Fibroblast of skin of right biceps (primary cell): ENCODE results near the gene GRN.
"Not testable (repeated sequence)": the region's sequence is repeated elsewhere in the genome, so short reads cannot be mapped to it uniquely, and the experiment has no call there.

Experiments used
- DNase-seq: peaks from one replicate; pipeline ENCODE4 v3.0.0-alpha.2; 2013

GRN gene

DNA sequence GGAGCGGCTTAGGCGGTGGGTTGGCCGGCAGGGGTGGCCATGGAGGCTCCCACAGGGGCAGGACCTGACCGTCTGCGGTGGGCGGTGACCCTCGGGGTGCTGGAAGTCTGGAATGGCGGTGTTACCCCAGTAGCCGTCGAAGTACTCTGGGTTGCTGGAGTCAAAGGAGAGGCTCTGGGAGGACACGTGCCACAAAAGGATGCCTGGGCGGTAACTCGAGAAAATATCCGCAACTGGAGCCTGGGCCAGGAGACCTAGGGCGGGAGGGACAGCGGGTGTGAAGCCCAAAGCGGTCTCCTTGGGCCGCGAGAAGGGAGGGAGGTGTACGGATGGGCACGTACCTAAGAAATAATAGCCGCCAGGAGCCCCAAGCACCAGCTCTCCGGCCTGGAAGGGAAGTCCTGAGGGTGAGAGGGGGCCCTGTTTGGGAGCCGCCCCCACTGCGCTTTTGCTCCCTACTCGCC, 39.8 kb downstream of the GRN start:
- peak; percentile 4 for DNase-seq

DNA sequence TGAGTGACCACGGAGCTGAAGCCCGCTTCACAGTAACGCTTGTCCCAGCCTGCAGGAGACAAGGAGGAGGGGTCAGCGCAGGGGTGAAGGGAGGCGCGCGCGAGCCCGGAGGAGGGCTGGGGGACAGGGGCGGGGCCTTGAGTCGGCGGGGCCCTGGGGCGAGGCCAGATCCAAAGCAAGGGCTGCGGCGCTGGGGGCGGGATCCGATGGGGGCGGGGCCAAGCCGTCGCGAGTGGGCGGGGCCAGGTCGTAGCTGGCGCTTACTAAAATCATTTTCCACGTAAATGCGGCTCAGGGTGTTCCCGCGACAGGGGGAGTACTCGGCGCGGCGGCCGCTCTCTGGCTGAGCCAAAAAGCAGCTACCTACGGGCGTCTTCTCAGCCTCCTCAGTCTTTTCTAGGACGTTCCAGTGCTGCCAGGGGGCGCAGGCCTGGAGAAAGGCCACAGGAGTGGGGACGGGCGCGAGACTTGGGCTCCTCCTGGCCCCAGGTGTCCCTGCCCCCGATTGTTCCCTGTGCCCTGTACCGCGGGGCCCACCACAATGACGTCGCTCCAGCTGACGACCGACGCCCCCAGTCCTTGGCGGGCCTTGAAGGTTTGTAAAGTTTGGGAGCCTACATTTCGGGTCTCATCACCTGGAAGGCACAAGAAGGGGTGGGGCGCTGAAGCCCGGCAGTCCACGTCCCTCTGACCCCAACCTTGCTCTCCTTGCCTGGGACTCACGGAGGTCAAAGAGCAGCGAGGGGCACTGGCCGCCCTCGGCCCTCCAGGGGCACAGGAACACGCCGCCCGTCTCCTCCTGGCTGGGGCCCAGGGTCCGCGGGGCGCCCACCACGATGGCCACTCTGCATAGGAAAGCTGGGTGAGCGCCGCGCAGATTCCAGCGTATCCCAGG, 40.4 kb downstream of the GRN start:
- DNase-seq = peak; percentile 74

DNA sequence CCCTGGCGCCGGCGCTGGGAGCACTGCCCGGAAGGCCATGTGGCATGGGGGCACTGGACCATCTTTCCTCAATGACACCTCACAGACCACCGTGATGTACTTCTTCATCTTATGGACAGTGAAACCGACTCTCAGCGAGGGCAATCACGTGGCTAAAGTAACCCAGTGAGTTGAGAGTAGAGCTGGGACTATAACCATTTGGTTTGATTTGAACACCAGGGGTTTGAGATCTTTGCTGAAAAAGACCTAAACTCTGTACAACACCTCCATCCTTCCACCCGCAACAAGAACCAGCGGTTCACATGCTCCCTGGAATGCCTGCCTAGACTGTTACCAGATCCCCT, 41.1 kb downstream of the GRN start:
- DNase-seq = no peak

DNA sequence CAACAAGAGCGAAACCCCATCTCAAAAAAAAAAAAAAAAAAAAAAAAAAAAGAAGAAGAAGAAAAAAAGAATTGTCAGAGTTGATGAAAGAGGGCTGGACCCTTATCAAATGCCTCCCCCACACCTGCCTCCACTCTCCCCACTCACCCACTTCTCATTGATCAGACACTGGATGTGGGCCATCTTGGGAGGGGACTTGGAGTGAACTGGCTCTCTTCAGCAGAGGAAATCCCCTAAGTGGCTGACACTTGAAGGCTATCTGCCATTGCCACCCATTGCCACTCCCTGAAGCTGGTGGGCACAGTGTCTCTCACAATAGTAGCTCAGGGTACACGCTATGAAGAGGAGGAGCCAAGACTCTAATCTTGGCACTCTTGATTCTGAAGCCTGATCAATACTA, 42.7 kb downstream of the GRN start:
- no peak for DNase-seq

DNA sequence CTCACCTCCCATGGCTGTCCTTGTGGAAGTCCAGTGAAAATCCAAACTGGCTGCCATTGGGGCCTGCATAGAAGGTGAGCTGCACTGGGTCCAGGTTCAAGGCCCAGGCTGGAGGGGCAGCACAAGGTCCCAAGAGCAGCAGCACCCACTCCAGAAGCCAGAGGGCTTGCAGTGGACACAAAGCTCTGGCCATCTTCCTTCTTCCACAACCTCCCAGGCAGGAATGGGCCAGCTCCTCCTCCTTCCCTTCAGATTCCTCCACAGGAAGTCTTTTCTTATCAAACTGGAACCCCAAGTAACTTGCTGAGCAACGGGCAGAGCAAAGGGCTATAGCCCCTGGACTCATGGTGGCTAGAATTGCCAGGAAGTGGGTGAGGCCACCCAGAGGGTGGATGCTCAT, 44.2 kb downstream of the GRN start, which contains the start of gene ITGA2B:
Gene ITGA2B (minus strand): TSS at position 369 of the 400 bp plus-strand sequence. CDS start 176 bp downstream, at position 193.
- DNase-seq = no peak

DNA sequence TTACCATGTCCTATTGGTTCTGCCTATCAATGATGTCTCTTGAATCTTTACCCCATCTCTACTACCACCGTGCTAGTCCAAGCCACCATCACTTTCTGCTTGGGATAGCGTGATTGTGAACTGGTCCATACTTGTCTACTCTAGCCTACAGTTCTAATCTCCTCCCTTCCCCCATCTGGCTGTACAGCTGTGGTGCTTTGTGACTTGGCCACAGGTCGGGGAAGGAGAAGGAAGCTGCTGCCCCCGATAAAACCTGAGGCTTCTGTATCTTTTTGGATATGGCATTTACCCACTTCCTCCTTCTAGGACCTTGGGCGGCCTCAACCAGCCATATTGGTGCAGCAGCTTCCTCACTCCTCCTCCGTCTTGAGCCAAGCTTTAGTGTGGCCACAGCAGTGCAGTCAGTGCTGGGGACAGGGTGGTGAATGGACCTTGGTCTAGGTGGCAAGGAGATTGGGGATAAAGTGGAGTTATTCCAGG, 44.7 kb downstream of the GRN start:
- DNase-seq = no peak

DNA sequence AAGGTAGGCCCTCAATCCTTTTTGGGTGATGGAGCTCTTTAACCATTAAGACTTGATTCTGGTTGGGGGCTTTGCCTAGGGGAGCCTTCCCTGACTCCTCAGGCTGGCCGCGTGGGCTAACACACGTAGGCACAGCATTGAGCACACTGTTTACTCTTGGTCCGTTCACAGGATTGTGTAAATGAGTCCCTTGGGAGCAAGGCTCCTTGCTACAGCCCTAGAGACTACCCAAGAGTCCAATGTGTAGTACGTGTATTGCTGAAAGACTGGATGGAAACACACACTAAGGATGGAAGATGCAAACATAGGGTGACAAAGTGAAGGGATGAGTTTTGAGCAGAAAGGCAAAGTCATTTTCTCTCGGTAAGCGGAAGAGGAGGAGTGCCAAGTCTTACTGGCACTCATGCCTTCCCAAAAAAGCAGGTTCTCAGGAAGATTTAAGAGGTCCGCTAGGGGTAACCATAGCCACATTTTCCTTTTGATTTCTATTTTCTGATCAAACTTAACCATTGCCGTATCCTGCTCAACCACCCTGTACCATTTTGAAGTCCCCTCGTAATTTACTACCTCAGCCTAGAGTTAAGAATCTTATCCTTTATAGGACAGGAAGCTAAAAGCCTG, 45.3 kb downstream of the GRN start:
- DNase-seq = no peak

DNA sequence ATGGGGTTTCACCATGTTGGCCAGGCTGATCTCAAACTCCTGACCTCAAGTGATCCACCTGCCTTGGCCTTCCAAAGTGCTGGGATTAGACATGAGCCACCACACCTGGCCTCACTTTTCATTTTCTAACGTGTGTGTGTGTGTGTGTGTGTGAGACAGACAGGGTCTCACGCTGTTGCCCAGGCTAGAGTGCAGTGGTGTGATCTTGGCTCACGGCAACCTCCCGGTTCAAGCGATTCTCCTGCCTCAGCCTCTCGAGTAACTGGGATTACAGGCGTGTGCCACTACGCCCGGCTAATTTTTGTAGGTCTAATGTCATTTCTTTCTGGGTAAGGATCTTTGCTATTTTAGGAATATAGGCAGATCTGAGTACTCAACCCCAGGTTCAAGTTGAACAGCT, 49.0 kb downstream of the GRN start:
- not testable (repeated sequence) for DNase-seq

DNA sequence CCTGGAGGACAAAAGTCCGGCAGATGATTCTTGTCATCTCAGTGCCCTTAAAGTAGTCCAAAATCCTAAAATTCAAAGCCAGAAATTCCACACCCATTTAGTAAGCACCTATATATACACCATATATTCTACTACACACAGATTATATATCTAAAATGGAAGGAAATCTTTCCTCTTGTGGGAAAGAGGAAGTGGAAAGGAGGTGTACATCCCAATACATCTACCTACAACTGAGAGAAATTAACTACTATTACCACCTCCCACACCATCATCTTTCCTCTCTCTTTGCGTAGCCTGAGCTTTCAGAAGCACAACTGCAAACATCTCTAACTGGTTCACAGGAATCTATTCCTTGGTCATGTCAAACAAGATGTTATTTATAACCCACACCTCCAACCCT, 49.7 kb downstream of the GRN start:
- DNase-seq = no peak

DNA sequence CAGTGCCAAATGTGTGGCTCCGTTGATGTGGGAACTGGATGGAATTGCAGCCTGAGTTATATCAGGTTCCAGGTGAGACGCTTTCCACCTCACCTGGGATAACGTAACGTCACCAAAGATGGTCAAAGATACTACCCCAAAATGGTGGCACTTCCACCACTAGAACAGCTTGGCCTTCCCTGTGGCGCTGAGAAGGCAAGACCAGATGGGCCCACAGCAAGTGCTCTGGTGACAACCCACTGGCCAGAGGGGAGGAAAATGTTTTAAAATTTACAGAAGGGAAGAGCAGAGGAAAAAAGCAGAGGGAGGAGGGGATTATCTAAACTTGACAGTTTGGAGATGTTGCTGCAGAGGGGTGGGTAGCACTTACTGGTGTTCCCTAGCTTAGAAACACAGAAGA, 51.8 kb downstream of the GRN start:
- no peak for DNase-seq

DNA sequence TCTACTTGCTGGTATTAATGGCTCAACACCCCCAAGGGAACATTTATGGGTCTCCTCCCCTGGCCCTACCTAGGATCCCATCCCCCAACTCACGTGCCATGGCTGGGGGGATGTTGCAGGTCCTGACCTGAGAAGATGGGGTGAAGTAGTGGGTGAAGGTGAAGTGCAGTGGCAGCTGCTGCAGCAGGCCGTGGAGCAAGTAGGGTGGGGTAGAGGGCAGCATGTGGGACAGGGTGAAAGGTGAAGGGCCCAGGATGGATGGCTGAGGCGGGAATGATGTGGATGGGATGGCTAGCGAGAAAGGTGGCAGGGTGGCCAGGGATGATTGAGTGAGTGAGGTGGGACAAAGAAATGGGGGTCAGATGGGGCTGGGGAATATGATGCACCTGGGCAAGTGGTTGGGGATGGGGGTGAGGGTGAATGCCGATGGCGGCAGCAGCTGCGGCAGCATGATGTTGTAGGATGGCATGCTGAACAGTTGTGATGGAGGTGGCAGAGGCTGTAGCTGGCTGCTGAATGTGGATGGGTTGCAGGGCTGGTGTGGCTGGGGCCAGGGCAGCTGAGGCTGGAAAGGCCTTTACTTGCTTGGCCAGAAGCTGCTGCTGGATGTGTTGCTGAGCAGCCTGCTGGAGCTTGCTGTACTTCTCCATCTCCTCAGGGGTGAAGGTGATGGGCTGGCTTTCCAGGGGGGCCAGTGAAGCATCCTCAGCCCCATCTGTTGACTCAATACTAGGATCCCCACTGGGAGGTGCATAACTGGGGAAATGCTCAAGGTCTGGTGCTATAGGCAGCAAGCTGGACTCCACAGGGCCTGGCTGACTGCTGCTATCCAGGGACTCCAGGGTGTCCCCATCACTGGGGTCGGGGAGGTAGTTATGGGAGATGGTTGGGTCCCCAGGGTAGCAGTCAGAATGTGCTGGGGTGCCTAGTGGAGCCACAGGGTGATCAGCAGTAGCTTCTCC, 52.7 kb downstream of the GRN start:
- DNase-seq = no peak

DNA sequence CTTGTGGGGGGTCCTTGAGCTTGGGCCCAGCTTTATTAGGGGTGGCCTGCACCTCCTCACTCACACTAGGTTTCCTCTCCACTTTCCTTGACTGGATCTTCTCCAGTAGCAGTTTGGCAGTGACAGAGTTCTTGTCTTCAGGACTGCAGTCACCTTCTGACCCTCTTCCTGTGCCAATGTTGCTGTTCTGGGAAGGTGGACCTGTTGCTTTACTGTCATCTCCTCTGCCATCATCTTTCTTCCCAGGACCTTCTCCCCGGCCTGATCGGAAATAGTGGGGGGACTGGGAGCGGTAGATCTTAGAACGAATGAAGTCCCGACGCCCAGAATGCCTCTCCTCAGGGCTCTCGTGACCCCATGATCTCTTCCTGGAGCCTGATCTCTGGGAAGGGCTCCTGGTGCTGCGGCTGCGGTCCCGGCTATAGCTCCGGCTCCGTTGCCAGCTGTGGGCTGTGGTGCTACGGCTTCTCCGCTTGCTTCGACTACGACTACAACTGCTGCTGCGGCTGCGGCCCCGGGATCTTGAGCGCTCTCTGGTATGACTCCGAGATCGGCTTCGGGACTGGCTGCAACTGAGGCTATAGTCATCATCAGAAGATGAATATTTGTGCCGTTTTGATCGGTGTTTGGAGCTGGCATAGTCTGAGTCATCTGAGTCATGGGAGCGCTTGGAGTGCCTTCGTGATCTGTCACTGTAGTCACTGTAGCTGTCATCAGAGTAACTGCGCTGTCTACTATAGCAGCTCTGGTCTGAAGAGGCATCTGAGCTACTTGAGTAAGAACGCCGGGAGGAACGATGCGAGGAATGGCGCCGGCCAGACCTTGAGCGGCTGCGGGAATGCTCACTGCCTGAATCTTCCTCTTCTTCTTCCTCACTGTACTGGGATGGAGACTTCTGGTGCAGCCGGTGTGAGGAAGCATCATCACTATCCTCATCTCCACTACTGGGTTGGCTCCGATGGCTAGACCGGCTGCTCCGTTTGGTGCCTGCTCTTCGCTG, 53.9 kb downstream of the GRN start:
- peak; percentile 7 for DNase-seq

DNA sequence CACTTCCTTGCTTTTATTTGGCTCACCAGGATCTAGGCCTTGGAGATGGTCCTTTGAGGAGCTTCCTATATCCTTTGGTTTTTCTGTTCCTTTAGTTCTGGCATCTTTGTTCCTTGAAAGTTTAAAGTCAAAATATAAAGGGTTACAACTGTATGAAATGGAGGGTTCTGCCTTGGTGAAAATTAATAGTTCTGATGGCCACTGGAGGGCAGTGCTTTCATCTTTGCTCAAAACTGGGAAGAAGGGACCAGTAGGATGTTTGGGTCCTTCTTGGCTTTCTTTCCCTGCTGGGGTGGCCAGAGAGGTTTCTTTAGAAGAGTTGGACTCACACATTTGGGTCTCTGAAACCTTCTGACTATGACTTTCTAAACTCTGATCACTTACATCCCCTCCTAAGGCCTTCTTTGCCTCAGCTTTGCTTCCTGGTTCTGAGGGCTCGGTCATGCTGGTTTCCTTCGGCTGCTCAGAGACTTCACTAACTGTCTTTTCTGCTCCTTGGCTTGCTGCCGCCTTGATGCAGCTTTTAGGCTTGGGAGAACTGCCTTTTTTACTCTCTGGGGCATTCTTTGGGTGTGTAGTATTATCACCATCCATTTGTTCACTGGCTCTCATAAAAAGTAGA, 55.2 kb downstream of the GRN start:
- DNase-seq = peak; percentile 19
